Sigmoid colon (tissue), 4 donors: ENCODE data around the gene PLA2G4F.

Experiments
- CTCF ChIP-seq, 4 experiments: fragments of 450-650 bp in 3 of 4; fragments of 200-600 bp in 1 of 4; IDR thresholded peaks; one replicate each; pipeline ENCODE4 v1.5.1; 2016 to 2019; ENCODE audit warnings: antibody characterized with exemption in 4 of 4, mild to moderate bottlenecking in 3 of 4, moderate library complexity in 2 of 4
- POLR2A ChIP-seq, 2 donors: fragments of 450-650 bp; IDR thresholded peaks; one replicate each; pipeline ENCODE4 v1.6.1; 2016; ENCODE audit warnings: antibody characterized with exemption in 2 of 2, mild to moderate bottlenecking in 2 of 2, moderate library complexity in 2 of 2
- POLR2AphosphoS5 ChIP-seq, 4 donors: sonication (generic); formaldehyde crosslinking; IDR thresholded peaks; one replicate each; pipeline ENCODE4 v1.6.1; 2017; ENCODE audit warnings: antibody characterized with exemption in 4 of 4

- no peak for TF ChIP-seq CTCF (IDR thresholded peaks at IDR 0.05)
- TF ChIP-seq POLR2AphosphoS5 (IDR thresholded peaks at IDR 0.05): no peak
- TF ChIP-seq POLR2A (IDR thresholded peaks at IDR 0.05): no peak
Observed at GRCh38 chr15:42131826-42132806, 24.3 kb downstream of the PLA2G4F start.
